Loucy (cell line): Measurements from ENCODE around the gene ELL2.

Experiments
- H2AFZ ChIP-seq: fragments of 200-600 bp; sonication (generic); 2 replicates; pipeline ENCODE4 v1.6.0; 2016; ENCODE audit warnings: antibody characterized with exemption, mild to moderate bottlenecking, low read length, moderate library complexity
- H3F3A ChIP-seq: fragments of 200-600 bp; 2 replicates; pipeline ENCODE4 v1.6.0; 2016; ENCODE audit warnings: antibody characterized with exemption, low read depth, mild to moderate bottlenecking
- H3K27me3 ChIP-seq: fragments of 200-600 bp; sonication (generic); 2 replicates; pipeline ENCODE4 v1.6.1; 2014; ENCODE audit warnings: low read length, mild to moderate bottlenecking; ENCODE audit not compliant: insufficient read depth, poor library complexity, severe bottlenecking
- H3K36me3 ChIP-seq: fragments of 200-600 bp; sonication (generic); 2 replicates; pipeline ENCODE4 v1.6.1; 2016; ENCODE audit warnings: low read length; ENCODE audit not compliant: insufficient read depth
- H3K4me1 ChIP-seq: fragments of 200-600 bp; sonication (generic); 2 replicates; pipeline ENCODE4 v1.5.1; 2014; ENCODE audit warnings: low read length, mild to moderate bottlenecking; ENCODE audit not compliant: insufficient read depth, poor library complexity, severe bottlenecking
- H3K4me2 ChIP-seq: fragments of 200-600 bp; sonication (generic); 2 replicates; pipeline ENCODE4 v1.6.0; 2014; ENCODE audit warnings: antibody characterized with exemption, low read length, low read depth, mild to moderate bottlenecking; ENCODE audit not compliant: poor library complexity, severe bottlenecking
- H3K4me3 ChIP-seq: fragments of 200-600 bp; sonication (generic); 2 replicates; pipeline ENCODE4 v1.5.1; 2014; ENCODE audit warnings: low read length, mild to moderate bottlenecking, mixed read lengths; ENCODE audit not compliant: poor library complexity, severe bottlenecking
- H3K79me2 ChIP-seq: fragments of 200-600 bp; sonication (generic); 2 replicates; pipeline ENCODE4 v1.6.1; 2014; ENCODE audit warnings: low read length; ENCODE audit not compliant: insufficient read depth
- H3K9ac ChIP-seq: fragments of 200-600 bp; sonication (generic); 2 replicates; pipeline ENCODE4 v1.6.0; 2014; ENCODE audit warnings: mild to moderate bottlenecking, low read depth, low read length, moderate library complexity; ENCODE audit not compliant: poor library complexity, severe bottlenecking
- H3K9me2 ChIP-seq: fragments of 200-600 bp; sonication (generic); replicated peaks from 2 replicates; pipeline ENCODE4 v1.6.1; 2016; ENCODE audit warnings: low read depth, low read length, mixed read lengths
- H3K9me3 ChIP-seq: fragments of 200-600 bp; sonication (generic); 2 replicates; pipeline ENCODE4 v1.6.1; 2014; ENCODE audit warnings: mild to moderate bottlenecking, antibody characterized with exemption, low read length, low read depth; ENCODE audit not compliant: insufficient read depth
- H4K20me1 ChIP-seq: fragments of 200-600 bp; sonication (generic); 2 replicates; pipeline ENCODE4 v1.6.0; 2014; ENCODE audit warnings: antibody characterized with exemption, low read length, mild to moderate bottlenecking; ENCODE audit not compliant: insufficient read depth, poor library complexity, severe bottlenecking
- CTCF ChIP-seq: fragments of 200-600 bp; sonication (generic); conservative IDR thresholded peaks from 2 replicates; pipeline ENCODE4 v1.5.1; 2014; ENCODE audit warnings: mild to moderate bottlenecking, antibody characterized with exemption, low read length
- EZH2phosphoT487 ChIP-seq: fragments of 200-600 bp; IDR thresholded peaks from 2 replicates; pipeline ENCODE4 v1.6.1; 2018; ENCODE audit warnings: antibody characterized with exemption, mild to moderate bottlenecking, moderate library complexity, borderline replicate concordance

The ELL2 gene

GRCh38 chr5:95922798-95923197 lies 38.9 kb downstream of the ELL2 start:
- Histone ChIP-seq H3K9me2 (no peaks in the 10 kb centered on the region), H4K20me1 (no peaks in the 10 kb centered on the region), H3K4me3 (no peak overlapping the region), H3K4me1 (peaks cover 24% of the 10 kb centered on the region), H2AFZ (no peak overlapping the region), H3K9ac (no peak overlapping the region), H3F3A (no peaks in the 10 kb centered on the region), H3K36me3 (no peaks in the 10 kb centered on the region), H3K79me2 (no peaks in the 10 kb centered on the region), H3K4me2 (no peak overlapping the region), H3K9me3 (no peaks in the 10 kb centered on the region), H3K27me3 (no peaks in the 10 kb centered on the region)
- TF ChIP-seq CTCF, result no peak
- no peak for TF ChIP-seq EZH2phosphoT487

- TF ChIP-seq EZH2phosphoT487 (no peak), CTCF (no peak)
- Histone ChIP-seq H3K9me3 (no peaks in the 10 kb centered on the region), H3K79me2 (no peaks in the 10 kb centered on the region), H3K9me2 (no peaks in the 10 kb centered on the region), H3K9ac (no peak overlapping the region), H3K36me3 (no peaks in the 10 kb centered on the region), H4K20me1 (no peaks in the 10 kb centered on the region), H3K4me3 (no peak overlapping the region), H3F3A (no peaks in the 10 kb centered on the region), H3K27me3 (no peaks in the 10 kb centered on the region), H2AFZ (no peak overlapping the region), H3K4me1 (peaks cover 36% of the 10 kb centered on the region), H3K4me2 (no peak overlapping the region)
Observed at GRCh38 chr5:95921501-95921900, 40.1 kb downstream of the ELL2 start.

- Histone ChIP-seq H3K9me2 (no peaks in the 10 kb centered on the region), H3K4me3 (no peak overlapping the region), H4K20me1 (no peaks in the 10 kb centered on the region), H3F3A (no peaks in the 10 kb centered on the region), H3K9me3 (no peaks in the 10 kb centered on the region), H2AFZ (no peak overlapping the region), H3K9ac (no peak overlapping the region), H3K27me3 (no peaks in the 10 kb centered on the region), H3K36me3 (no peaks in the 10 kb centered on the region), H3K4me1 (peaks cover 43% of the 10 kb centered on the region), H3K4me2 (no peak overlapping the region), H3K79me2 (no peaks in the 10 kb centered on the region)
- TF ChIP-seq EZH2phosphoT487 (no peak), CTCF (no peak)
Observed at GRCh38 chr5:95920822-95921221, 40.8 kb downstream of the ELL2 start.
